ENCODE measurements around the gene CHRNB1.

Gene CHRNB1, protein sequence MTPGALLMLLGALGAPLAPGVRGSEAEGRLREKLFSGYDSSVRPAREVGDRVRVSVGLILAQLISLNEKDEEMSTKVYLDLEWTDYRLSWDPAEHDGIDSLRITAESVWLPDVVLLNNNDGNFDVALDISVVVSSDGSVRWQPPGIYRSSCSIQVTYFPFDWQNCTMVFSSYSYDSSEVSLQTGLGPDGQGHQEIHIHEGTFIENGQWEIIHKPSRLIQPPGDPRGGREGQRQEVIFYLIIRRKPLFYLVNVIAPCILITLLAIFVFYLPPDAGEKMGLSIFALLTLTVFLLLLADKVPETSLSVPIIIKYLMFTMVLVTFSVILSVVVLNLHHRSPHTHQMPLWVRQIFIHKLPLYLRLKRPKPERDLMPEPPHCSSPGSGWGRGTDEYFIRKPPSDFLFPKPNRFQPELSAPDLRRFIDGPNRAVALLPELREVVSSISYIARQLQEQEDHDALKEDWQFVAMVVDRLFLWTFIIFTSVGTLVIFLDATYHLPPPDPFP

DNA sequence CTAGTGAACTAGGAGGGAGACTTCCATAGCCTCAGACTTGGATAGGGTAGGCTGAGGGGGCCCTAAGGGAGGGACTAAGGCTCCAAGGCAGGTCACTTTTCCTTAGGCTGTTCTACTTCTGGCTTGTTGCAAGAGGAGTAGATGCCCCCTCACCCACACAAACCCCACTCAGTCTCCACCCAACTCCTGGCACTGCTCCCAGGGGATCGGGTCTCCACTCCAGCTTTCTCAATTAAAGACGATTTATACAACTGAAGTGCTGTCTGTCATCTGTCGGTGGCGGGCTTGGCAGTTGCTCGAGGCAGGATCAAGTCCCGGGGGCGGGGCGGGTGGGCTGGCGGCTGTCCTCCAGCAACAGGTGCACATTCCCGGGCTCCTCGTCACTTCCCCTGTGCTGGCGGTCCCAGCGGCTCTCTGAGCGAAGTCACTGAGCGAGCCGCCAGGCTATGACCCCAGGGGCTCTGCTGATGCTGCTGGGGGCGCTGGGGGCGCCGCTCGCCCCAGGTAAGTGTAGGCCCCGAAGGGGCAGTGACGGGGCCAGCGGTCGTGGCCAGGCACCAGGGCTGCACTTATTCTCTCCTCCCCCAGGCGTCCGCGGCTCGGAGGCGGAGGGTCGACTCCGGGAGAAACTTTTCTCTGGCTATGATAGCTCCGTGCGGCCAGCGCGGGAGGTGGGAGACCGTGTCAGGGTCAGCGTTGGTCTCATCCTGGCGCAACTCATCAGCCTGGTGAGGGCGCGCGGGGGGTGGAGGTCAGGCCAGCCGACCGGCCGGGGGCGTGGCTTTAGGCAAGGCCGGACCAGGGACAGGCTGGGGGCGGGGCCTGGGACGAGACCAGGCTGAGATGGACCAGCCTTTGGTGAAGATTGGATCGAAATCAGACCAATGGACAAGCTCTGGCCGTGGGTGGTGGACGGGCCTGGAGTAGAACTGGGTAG lies at the start of gene CHRNB1:
Gene CHRNB1 (plus strand): TSS at position 380 of the 937 bp plus-strand sequence. CDS start 67 bp downstream, at position 447.
- H3K4me3 ChIP-seq (ENCODE audit: low read length): peak within 1 kb of the TSS; percentile 24; the same call in 1 of the 2 replicates
- TF ChIP-seq ZNF274 (IDR thresholded peaks at IDR 0.05; ENCODE audit: low read depth, low read length): no peak

DNA sequence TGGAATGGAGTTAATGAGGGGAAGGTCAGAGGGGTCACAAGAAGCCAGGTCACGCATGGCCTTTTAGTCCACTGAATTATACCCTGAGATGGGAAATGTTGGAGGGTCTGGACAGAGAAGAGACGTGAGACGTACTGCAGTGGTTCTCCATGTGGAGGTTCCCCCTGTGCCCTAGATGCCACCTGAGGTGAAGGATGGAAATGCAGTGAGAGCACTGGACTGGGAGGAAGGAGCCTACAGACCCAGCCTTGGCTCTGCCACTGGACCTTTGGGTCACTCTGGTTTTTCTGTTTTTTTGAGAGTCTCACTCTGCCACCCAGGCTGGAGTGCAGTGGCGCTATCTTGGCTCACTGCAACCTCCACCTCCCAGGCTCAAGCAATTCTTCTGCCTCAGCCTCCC lies 48.7 kb upstream of the CHRNB1 start:
- TF ChIP-seq ZNF274 (IDR thresholded peaks at IDR 0.05; ENCODE audit: low read depth, low read length): no peak
- H3K4me3 ChIP-seq (ENCODE audit: low read length): no peak overlapping the region

DNA sequence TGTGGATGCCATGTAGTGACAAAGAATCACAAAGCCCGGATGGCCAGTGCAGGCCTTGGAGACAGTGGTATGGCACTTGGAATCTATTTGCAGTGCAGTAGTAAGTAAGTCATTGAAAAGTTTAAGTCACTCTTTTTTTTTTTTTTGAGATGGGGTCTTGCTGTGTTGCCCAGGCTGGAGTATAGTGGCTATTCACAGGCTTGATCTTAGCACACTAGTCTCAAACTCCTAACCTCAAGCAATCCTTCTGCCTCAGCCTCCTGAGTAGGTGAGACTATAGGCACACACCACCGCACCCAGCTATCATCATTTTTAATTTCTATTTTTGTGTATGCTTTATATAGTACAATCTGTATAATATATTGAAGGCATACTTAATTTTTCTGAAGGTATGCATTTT lies 46.2 kb upstream of the CHRNB1 start:
- H3K4me3 ChIP-seq (ENCODE audit: low read length): no peak overlapping the region
- no peak for TF ChIP-seq ZNF274 (IDR thresholded peaks at IDR 0.05; ENCODE audit: low read depth, low read length)

DNA sequence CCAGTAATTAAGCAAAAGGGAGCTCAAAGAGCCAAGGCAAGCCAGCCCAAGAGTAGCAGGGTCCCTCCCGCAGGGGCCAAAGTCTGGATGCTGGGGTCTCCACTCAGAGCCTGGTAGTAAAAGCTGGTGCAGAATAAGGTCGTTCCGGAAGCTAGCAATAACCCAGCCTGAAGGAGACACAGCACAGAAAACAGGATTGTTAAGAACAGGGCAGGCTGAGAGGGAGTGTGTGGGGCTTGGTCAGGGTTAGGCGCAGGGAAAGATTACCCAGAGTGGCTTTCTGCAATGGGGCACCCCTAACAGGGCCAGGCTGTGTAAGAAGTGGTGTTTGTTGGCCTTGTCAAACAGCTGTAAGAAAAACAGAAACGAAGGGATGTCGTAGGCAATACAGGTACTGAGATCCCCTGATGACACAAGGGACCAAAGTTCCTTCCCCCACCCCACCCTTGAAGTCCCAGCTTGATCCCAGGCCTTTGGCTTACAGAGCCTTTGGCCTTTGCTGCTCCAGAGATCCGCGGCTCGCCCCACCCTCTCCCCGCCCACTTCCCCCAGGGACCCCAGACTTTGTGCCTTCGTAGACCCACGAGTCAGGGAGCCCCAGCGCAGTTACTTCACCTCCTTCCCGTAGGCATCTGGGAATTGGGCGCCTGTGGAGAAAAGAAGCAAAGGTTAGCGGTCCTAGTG lies 41.7 kb upstream of the CHRNB1 start:
- no peak for TF ChIP-seq ZNF274 (IDR thresholded peaks at IDR 0.05; ENCODE audit: low read depth, low read length)
- H3K4me3 ChIP-seq (ENCODE audit: low read length): peak overlapping the region; percentile 78

DNA sequence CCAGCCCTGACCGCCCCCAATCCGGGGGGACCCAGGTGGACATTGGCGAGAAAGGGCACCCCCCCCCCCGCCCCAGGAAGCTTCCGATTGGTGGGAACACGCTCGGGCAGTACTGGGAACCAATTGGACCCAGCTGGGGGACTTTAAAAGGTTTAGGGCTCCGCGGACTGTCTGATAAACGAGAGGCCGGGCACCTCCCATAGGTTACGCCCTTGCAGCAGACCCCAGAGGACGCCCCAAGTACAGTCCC lies 41.2 kb upstream of the CHRNB1 start:
- TF ChIP-seq ZNF274 (IDR thresholded peaks at IDR 0.05; ENCODE audit: low read depth, low read length): no peak
- H3K4me3 ChIP-seq (ENCODE audit: low read length): peak overlapping the region; percentile 78

DNA sequence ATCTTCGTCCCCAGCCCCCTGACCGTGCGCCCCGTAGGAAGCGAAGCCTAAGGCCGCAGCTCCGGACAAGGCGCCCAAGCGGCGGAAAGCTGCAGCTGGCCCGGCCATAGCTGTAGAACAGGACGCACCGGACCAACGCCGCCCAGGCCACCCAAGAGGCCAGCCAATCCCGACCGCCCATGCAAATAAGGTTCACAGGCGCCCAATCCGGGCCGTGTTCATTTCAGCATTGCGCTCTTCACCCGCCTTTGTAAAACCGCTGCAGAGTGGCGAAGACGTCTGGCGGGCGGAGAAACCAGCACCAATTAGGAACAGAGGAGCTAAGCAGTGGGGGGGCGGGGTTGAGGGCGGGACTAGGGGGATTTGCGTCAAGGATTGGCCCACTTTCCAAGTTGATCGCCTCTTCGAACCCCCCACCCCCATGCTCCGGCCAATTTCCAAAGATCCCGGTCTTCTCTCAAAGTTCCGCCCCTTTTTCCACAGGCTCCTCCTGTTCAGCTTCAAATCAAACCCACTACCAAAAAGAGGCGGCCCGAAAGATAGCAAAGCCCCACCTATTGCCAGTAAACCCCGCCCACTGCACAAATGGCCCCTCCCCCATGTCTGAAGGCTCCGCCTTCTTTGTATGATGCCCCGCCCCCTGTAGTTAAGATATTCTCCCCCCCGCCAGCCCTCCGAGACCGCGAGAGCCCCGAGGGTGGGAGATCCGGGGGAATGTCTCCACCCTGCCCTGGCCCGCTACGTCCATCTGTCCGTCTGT lies 40.7 kb upstream of the CHRNB1 start, which contains the start of gene TMEM256:
Gene TMEM256 (minus strand): TSS at position 121 of the 760 bp plus-strand sequence. CDS start 13 bp downstream, at position 108.
- peak within 1 kb of the TSS; percentile 78 for H3K4me3 ChIP-seq (ENCODE audit: low read length)
- TF ChIP-seq ZNF274 (IDR thresholded peaks at IDR 0.05; ENCODE audit: low read depth, low read length): no peak

DNA sequence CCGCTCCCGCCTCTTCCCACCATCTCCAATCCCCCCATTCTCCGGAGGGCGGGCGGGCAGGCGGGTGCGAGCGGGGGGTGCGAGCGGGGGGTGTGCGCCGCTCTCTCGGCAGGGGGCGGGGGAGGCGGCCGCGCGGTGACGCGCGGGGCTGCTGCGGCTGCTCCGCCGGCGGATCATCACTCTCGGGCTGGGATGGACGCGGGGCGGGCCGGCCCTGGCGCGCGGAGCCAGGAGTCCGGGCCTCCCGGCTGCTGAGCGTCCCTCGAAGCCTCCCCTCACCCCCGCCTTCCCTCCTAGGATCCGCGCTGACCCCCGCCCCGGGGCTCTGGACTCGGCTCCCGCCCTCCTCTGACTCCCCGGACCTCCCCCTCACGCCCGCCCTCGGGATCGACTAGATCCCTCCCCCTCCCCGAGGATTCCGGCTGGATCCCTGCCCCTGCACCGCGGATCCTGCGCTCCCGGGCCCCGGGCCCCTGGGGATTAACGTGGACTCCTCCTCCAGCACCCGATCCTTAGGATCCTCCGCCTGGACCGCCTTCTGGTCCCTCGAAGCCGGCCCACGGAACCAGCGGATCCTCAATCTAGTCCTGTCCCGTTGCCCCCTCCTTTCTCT lies 40.0 kb upstream of the CHRNB1 start:
- H3K4me3 ChIP-seq (ENCODE audit: low read length): peak overlapping the region; percentile 45; the same call in 1 of the 2 replicates
- TF ChIP-seq ZNF274 (IDR thresholded peaks at IDR 0.05; ENCODE audit: low read depth, low read length): no peak

DNA sequence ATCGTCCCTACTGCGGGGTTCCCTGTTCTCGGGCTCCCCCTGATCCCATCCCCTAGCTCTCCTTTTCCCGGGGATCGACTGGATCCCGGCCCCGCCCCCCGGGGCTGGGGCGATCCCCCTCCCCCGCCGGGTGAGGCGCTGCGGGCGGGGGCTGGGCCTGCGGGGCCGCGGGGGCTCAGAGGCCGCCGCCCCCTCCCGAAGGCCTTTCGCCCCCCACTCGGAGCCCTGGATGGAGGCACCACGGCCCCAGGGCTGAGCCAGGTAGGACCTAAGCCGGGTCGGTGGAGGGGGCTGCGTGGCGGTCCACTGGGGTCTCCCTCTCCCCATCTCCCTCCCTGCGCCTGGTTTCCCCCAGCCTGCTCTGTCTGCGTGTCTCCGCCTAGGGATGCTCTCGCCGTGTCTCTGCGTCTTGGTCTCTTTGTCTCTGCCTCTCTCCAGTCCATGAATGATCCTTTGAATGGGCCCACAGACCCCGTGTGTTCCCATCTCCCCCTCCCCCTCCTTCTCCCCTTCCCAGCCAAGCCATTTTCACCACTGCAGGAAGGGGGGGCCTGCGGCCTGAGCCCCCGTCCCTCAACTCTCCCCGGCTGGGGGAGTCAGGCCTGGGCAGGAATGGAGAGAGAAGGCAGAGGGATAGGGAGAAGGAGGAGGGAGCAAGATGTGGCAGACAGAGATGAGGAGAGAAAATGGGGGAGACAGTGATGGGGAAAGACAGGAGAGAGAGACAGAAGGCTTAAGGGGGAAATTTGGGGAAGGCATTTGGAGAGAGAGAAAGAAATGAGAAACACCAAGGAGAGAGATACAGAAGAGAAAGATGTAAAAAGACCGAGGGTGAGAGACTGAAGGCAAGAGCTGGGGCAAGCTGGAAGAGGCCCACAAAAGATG lies 39.3 kb upstream of the CHRNB1 start:
- H3K4me3 ChIP-seq (ENCODE audit: low read length): peak overlapping the region; percentile 45; the same call in 1 of the 2 replicates
- no peak for TF ChIP-seq ZNF274 (IDR thresholded peaks at IDR 0.05; ENCODE audit: low read depth, low read length)

DNA sequence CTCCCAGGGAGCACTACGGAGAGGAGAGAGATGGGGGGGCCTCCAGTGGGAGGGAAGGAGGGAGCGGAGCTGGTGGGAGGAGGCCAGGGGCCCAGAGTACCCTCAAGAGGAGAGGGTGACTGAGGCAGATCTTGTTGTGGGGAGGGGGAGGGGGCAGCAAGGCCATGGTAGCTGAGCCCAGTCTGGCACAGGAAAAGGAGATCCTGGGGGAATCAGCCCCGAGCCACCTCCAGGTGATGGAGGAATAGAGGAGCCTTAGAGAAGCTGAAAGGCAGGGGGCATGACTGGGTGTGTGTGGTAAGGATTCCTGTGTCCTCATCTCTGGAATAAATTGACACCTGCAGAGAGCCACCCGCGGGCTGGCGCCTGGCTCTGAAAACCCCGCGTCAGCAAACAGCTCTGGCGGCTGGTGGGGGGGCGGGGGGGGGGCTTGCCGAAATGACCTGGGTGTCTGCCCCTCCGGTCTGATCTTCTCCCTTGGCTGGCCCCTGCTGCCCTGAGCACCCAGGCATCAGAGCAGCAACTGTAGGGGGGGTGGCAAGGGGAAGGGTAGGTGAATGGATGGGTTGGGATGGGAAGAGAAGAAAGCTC lies 38.5 kb upstream of the CHRNB1 start:
- TF ChIP-seq ZNF274 (IDR thresholded peaks at IDR 0.05; ENCODE audit: low read depth, low read length): no peak
- H3K4me3 ChIP-seq (ENCODE audit: low read length): no peak overlapping the region

DNA sequence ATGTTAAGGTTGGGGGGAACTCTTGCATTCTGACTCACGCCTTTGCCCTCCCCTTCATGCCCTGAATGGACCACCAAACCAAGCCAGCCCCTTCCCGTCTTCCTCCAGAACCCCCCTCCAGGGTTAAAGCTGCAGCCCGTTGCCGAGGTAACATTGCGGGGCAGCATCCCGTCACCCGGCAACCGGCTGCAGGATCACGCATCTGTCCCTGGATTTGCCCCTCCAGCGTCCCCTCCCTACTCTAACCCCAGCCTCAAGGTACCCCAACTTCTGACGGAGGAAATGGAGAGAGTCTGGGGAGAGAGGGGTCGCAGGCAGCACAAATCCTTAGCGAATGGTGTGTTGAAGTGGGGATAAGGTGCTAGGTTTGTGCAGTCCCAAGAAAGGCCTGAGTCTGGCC lies 37.8 kb upstream of the CHRNB1 start:
- no peak for TF ChIP-seq ZNF274 (IDR thresholded peaks at IDR 0.05; ENCODE audit: low read depth, low read length)
- H3K4me3 ChIP-seq (ENCODE audit: low read length): no peak overlapping the region

DNA sequence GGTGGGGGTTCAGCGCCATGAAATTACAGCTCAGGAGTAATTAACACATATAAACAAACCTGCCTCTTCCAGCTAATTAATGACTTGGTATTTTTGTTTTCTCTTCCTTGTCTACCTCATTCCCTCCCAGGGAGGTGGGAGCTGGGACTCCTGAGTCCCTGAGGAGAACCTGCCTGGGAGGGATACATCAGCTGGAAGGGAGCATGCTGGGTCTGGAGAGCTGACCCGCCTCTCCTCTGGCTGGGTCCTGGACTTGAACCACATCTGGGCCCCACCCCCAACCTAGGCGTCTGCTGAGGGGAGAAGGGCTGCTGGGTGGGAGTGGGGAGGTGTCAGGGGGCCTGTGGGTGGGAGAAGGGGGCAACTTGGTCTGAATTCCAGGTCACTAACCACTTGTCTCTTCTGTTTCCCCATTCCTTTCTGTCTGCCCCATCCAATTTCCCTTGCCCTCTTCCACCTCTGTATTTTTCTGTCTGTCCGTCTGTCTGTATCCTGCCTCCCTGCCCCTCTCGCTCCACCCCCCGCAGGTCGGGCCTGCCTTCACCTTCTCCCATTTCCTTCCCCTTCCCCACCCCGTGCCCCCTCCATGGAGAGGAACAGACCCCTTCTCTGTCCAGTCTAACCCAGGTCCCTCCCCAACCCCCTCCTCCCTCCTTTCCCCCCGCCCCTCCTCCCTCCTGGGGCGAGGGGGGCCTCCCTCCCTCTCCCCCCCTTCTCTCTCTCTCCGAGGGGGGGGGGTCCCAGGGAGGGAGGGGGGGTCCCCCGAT lies 37.2 kb upstream of the CHRNB1 start, which contains the start of gene NLGN2:
Gene NLGN2 (plus strand): TSS at position 361 of the 767 bp plus-strand sequence. CDS start 411 bp downstream, outside the sequence.
- H3K4me3 ChIP-seq (ENCODE audit: low read length): no peak within 1 kb of the TSS
- TF ChIP-seq ZNF274 (IDR thresholded peaks at IDR 0.05; ENCODE audit: low read depth, low read length): no peak

Measured in GM08714 (cell line).